NT2/D1 (cell line): ENCODE measurements around the gene OR8A1.

Experiments
- SUZ12 ChIP-seq: IDR thresholded peaks from 2 replicates; pipeline ENCODE4 v1.6.1; 2011; ENCODE audit not compliant: insufficient read length, insufficient read depth; ENCODE audit errors: extremely low read depth
- YY1 ChIP-seq: IDR thresholded peaks from 2 replicates; pipeline ENCODE4 v1.6.1; 2011; ENCODE audit not compliant: insufficient read length, insufficient read depth
- ZNF274 ChIP-seq: IDR thresholded peaks from 2 replicates; pipeline ENCODE4 v1.6.1; 2011; ENCODE audit warnings: mild to moderate bottlenecking, low read depth, low read length

- no peak for TF ChIP-seq SUZ12
- no peak for TF ChIP-seq YY1
- no peak for TF ChIP-seq ZNF274
These were observed 26.7 kb upstream of the OR8A1 start for GRCh38 chr11:124543145-124543544.
